ENCODE results near the gene PPY.
"Not testable (repeated sequence)": the region's sequence is repeated elsewhere in the genome, so short reads cannot be mapped to it uniquely, and the experiment has no call there.

PPY gene

GRCh38 chr17:43900183-43900857 is 42.0 kb downstream of the PPY start:
- peak; percentile 80 to 89 for DNase-seq
- Histone ChIP-seq H3K79me1 (ENCODE audit: low read length) (no peaks in the 10 kb centered on the region), H2AK5ac (ENCODE audit: low read length) (no peak overlapping the region), H3K4me1 (ENCODE audit: control insufficient read depth in 1 of 2, insufficient read depth in 2 of 2, low read length in 2 of 2) (peaks cover 3 to 13% of the 10 kb centered on the region in 2 experiments), H3K27me3 (ENCODE audit: insufficient read depth, low read length) (no peaks in the 10 kb centered on the region), H3K4me3 (ENCODE audit: low read depth, low read length) (peak overlapping the region; percentile 63), H2BK5ac (ENCODE audit: low read depth, low read length, poor library complexity) (no peak overlapping the region), H3K4ac (ENCODE audit: low read depth, low read length) (no peak overlapping the region), H3K79me2 (ENCODE audit: control insufficient read depth, insufficient read depth, low read length, poor library complexity) (no peaks in the 10 kb centered on the region), H3K36me3 (ENCODE audit: control insufficient read depth in 1 of 2, insufficient read depth in 2 of 2, low read length in 2 of 2) (no peaks in the 10 kb centered on the region), H4K12ac (ENCODE audit: low read depth, low read length) (no peak overlapping the region), H2BK12ac (ENCODE audit: low read length) (no peak overlapping the region), H3K27ac (ENCODE audit: low read depth, low read length) (no peak overlapping the region), H3K9me3 (ENCODE audit: insufficient read depth, low read depth, low read length) (peaks cover 3% of the 10 kb centered on the region), H3K18ac (ENCODE audit: low read length) (no peak overlapping the region), H3K9ac (ENCODE audit: low read length) (peak overlapping the region; percentile 31), H2BK120ac (ENCODE audit: insufficient read depth, low read length, poor library complexity) (no peak overlapping the region), H3K23ac (ENCODE audit: low read length) (no peak overlapping the region), H3K14ac (ENCODE audit: low read length) (no peak overlapping the region), H2AFZ (ENCODE audit: insufficient read depth, low read length, poor library complexity) (peak overlapping the region; percentile 56), H4K8ac (ENCODE audit: low read depth, low read length) (peak overlapping the region; percentile 47), H3K4me2 (ENCODE audit: low read length) (peak overlapping the region; percentile 88), H4K91ac (ENCODE audit: low read depth, low read length) (no peak overlapping the region)
- no CpG with 5 or more reads among the region's 31 CpGs for WGBS (ENCODE audit: extremely low coverage, insufficient coverage, insufficient read length)

DNA sequence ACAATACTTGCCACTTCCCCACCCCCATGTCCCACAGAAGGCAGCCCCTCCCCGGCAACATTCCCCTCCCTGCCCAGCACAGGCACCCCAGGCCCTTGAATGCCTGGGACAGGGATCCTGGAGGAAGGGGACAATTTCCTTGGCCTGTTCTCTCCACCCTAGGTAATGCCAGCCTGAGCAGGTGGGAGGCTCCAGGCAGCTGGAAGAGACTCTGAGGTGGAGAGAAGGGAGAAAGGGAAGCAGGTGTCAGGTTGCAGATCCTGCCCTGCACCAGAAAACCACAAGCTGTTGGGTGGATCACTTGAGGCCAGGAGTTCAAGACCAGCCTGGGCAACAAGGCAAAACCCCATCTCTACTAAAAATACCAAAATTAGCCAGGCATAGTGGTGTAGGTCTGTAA is 43.8 kb downstream of the PPY start:
- H2AK5ac ChIP-seq (ENCODE audit: low read length) = no peak overlapping the region
- H3K14ac ChIP-seq (ENCODE audit: low read length) = no peak overlapping the region
- no peak overlapping the region for H3K4me2 ChIP-seq (ENCODE audit: low read length)
- no peak overlapping the region for H3K23ac ChIP-seq (ENCODE audit: low read length)
- no peak overlapping the region for H2BK12ac ChIP-seq (ENCODE audit: low read length)
- H3K79me2 ChIP-seq (ENCODE audit: control insufficient read depth, insufficient read depth, low read length, poor library complexity) = no peaks in the 10 kb centered on the region
- H4K8ac ChIP-seq (ENCODE audit: low read depth, low read length) = no peak overlapping the region
- H4K91ac ChIP-seq (ENCODE audit: low read depth, low read length) = no peak overlapping the region
- peaks cover 3 to 13% of the 10 kb centered on the region in 2 experiments for H3K4me1 ChIP-seq (ENCODE audit: control insufficient read depth in 1 of 2, insufficient read depth in 2 of 2, low read length in 2 of 2)
- H3K4ac ChIP-seq (ENCODE audit: low read depth, low read length) = no peak overlapping the region
- no peak overlapping the region for H3K27ac ChIP-seq (ENCODE audit: low read depth, low read length)
- no peak overlapping the region for H3K4me3 ChIP-seq (ENCODE audit: low read depth, low read length)
- H3K36me3 ChIP-seq (ENCODE audit: control insufficient read depth in 1 of 2, insufficient read depth in 2 of 2, low read length in 2 of 2) = no peaks in the 10 kb centered on the region
- H3K79me1 ChIP-seq (ENCODE audit: low read length) = no peaks in the 10 kb centered on the region
- no peak for DNase-seq
- H3K18ac ChIP-seq (ENCODE audit: low read length) = no peak overlapping the region
- WGBS (ENCODE audit: extremely low coverage, insufficient coverage, insufficient read length) = no CpG with 5 or more reads among the region's 1 CpG
- no peak overlapping the region for H4K12ac ChIP-seq (ENCODE audit: low read depth, low read length)
- peaks cover 3% of the 10 kb centered on the region for H3K9me3 ChIP-seq (ENCODE audit: insufficient read depth, low read depth, low read length)
- H3K27me3 ChIP-seq (ENCODE audit: insufficient read depth, low read length) = no peaks in the 10 kb centered on the region
- no peak overlapping the region for H3K9ac ChIP-seq (ENCODE audit: low read length)
- no peak overlapping the region for H2BK5ac ChIP-seq (ENCODE audit: low read depth, low read length, poor library complexity)
- no peak overlapping the region for H2AFZ ChIP-seq (ENCODE audit: insufficient read depth, low read length, poor library complexity)
- H2BK120ac ChIP-seq (ENCODE audit: insufficient read depth, low read length, poor library complexity) = no peak overlapping the region

DNA sequence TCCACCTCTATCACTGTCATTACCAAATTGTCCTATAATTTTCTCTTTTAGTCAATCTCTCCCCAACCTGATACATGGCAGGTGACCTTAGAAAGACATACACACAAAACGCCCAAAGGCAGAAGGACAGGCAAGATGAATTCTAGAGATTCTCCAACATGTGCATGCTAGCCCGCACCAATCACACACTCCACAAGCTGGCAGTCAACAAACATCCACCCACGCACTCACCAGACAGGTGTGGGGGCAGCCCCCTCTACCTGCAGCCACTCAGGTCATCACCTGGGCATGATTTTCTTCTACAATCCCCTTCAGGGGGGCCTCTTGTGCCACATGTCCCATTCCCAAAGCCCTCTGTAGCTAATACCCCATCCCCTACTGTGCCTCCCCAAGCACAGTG is 44.4 kb downstream of the PPY start:
- no peak overlapping the region for H4K12ac ChIP-seq (ENCODE audit: low read depth, low read length)
- H3K14ac ChIP-seq (ENCODE audit: low read length) = no peak overlapping the region
- no peak overlapping the region for H3K4me3 ChIP-seq (ENCODE audit: low read depth, low read length)
- no peaks in the 10 kb centered on the region for H3K27me3 ChIP-seq (ENCODE audit: insufficient read depth, low read length)
- H4K8ac ChIP-seq (ENCODE audit: low read depth, low read length) = no peak overlapping the region
- H3K79me2 ChIP-seq (ENCODE audit: control insufficient read depth, insufficient read depth, low read length, poor library complexity) = no peaks in the 10 kb centered on the region
- no peak overlapping the region for H3K9ac ChIP-seq (ENCODE audit: low read length)
- no peak overlapping the region for H3K4me2 ChIP-seq (ENCODE audit: low read length)
- no peaks in the 10 kb centered on the region for H3K79me1 ChIP-seq (ENCODE audit: low read length)
- peaks cover 3 to 13% of the 10 kb centered on the region in 2 experiments for H3K4me1 ChIP-seq (ENCODE audit: control insufficient read depth in 1 of 2, insufficient read depth in 2 of 2, low read length in 2 of 2)
- no peak overlapping the region for H3K23ac ChIP-seq (ENCODE audit: low read length)
- no peak overlapping the region for H4K91ac ChIP-seq (ENCODE audit: low read depth, low read length)
- peak; percentile 8 to 37 for DNase-seq
- H3K4ac ChIP-seq (ENCODE audit: low read depth, low read length) = no peak overlapping the region
- H2BK12ac ChIP-seq (ENCODE audit: low read length) = no peak overlapping the region
- peaks cover 3% of the 10 kb centered on the region for H3K9me3 ChIP-seq (ENCODE audit: insufficient read depth, low read depth, low read length)
- H2BK120ac ChIP-seq (ENCODE audit: insufficient read depth, low read length, poor library complexity) = no peak overlapping the region
- H3K27ac ChIP-seq (ENCODE audit: low read depth, low read length) = no peak overlapping the region
- no peaks in the 10 kb centered on the region for H3K36me3 ChIP-seq (ENCODE audit: control insufficient read depth in 1 of 2, insufficient read depth in 2 of 2, low read length in 2 of 2)
- H2BK5ac ChIP-seq (ENCODE audit: low read depth, low read length, poor library complexity) = no peak overlapping the region
- H2AFZ ChIP-seq (ENCODE audit: insufficient read depth, low read length, poor library complexity) = no peak overlapping the region
- H2AK5ac ChIP-seq (ENCODE audit: low read length) = no peak overlapping the region
- no CpG with 5 or more reads among the region's 3 CpGs for WGBS (ENCODE audit: extremely low coverage, insufficient coverage, insufficient read length)
- H3K18ac ChIP-seq (ENCODE audit: low read length) = no peak overlapping the region

GRCh38 chr17:43894494-43894893 is 47.8 kb downstream of the PPY start:
- not testable (repeated sequence) for H3K14ac ChIP-seq (ENCODE audit: low read length); H4K12ac ChIP-seq (ENCODE audit: low read depth, low read length)
- WGBS (ENCODE audit: extremely low coverage, insufficient coverage, insufficient read length) = no CpG with 5 or more reads among the region's 4 CpGs

More at GRCh38 chr17:43894494-43894893, 47.8 kb downstream of the PPY start:
- not testable (repeated sequence) for H3K18ac ChIP-seq (ENCODE audit: low read length); H2AK5ac ChIP-seq (ENCODE audit: low read length); DNase-seq; H3K27me3 ChIP-seq (ENCODE audit: insufficient read depth, low read length); H2BK120ac ChIP-seq (ENCODE audit: insufficient read depth, low read length, poor library complexity); H2BK12ac ChIP-seq (ENCODE audit: low read length); H3K79me2 ChIP-seq (ENCODE audit: control insufficient read depth, insufficient read depth, low read length, poor library complexity); H3K4me2 ChIP-seq (ENCODE audit: low read length); H3K4me1 ChIP-seq (ENCODE audit: control insufficient read depth in 1 of 2, insufficient read depth in 2 of 2, low read length in 2 of 2); H4K8ac ChIP-seq (ENCODE audit: low read depth, low read length); H3K79me1 ChIP-seq (ENCODE audit: low read length); H3K4me3 ChIP-seq (ENCODE audit: low read depth, low read length); H3K27ac ChIP-seq (ENCODE audit: low read depth, low read length); H3K9me3 ChIP-seq (ENCODE audit: insufficient read depth, low read depth, low read length); H2BK5ac ChIP-seq (ENCODE audit: low read depth, low read length, poor library complexity); H3K23ac ChIP-seq (ENCODE audit: low read length); H3K4ac ChIP-seq (ENCODE audit: low read depth, low read length); H3K36me3 ChIP-seq (ENCODE audit: control insufficient read depth in 1 of 2, insufficient read depth in 2 of 2, low read length in 2 of 2); H2AFZ ChIP-seq (ENCODE audit: insufficient read depth, low read length, poor library complexity); H3K9ac ChIP-seq (ENCODE audit: low read length); H4K91ac ChIP-seq (ENCODE audit: low read depth, low read length)
